Hepatocyte (in vitro differentiated cells): ENCODE measurements around the gene MINDY3.

Source experiments
- CTCF ChIP-seq: fragments of 200-600 bp; sonication (generic); IDR thresholded peaks from 2 replicates; pipeline ENCODE4 v1.5.1; 2016; ENCODE audit warnings: antibody characterized with exemption, mild to moderate bottlenecking; ENCODE audit not compliant: poor library complexity
- EZH2 ChIP-seq: fragments of 200-600 bp; sonication (generic); IDR thresholded peaks from 2 replicates; pipeline ENCODE4 v1.6.1; 2016; ENCODE audit warnings: antibody characterized with exemption, mild to moderate bottlenecking, borderline replicate concordance

GRCh38 chr10:15877836-15878576 is 17.7 kb upstream of the MINDY3 start:
- no peak for TF ChIP-seq CTCF
- TF ChIP-seq EZH2: no peak
